ENCODE results near the gene VWC2L. TPM values are rescaled to one million over a fixed set of nuclear protein-coding genes. Genes with fewer than 3 reads are reported as not detected.

Gene VWC2L
- total and polyA plus RNA-seq, 2 experiments from 2014 or later: not detected

GRCh38 chr2:214536625-214537024, 125.8 kb downstream of the VWC2L start:
- H3K9ac ChIP-seq: no peak overlapping the region
- DNase-seq: peak; percentile 29

DNA sequence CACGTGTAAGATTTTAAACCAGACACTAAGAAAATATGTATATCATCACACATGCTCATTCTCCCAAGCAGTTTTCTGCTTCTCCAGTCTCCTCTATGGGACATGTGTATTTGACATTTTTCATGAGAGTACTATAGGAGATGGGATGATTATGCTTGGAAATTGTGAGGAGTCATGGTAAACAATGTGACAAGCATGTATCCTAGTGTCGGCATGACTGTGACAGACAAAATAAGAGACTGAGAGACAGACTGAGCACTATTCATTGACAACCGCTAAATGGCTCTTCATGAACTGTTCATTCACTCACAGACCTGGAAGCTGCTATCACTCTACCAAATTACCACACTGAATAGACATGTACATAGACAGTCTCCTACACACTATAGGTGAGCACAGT, 127.1 kb downstream of the VWC2L start:
- Histone ChIP-seq H3K79me2 (ENCODE audit: insufficient read depth) (no peaks in the 10 kb centered on the region), H3K4me3 (no peak overlapping the region), H3K36me3 (ENCODE audit: low read depth) (no peaks in the 10 kb centered on the region), H3K9me2 (ENCODE audit: insufficient read depth) (no peaks in the 10 kb centered on the region), H3K4me2 (ENCODE audit: unreplicated experiment) (no peak overlapping the region), H3K27ac (no peak overlapping the region), H3K9me3 (ENCODE audit: low read depth) (no peaks in the 10 kb centered on the region), H3K27me3 (replicated peaks; ENCODE audit: insufficient read depth) (0 out of 2 replicates have a peak, but pooled peaks cover 4% of the 10 kb centered on the region), H3F3A (ENCODE audit: insufficient read depth) (peaks cover 4% of the 10 kb centered on the region; the same call in 1 of the 2 replicates), H3K4me1 (ENCODE audit: insufficient read depth) (peaks cover 14% of the 10 kb centered on the region), H3K9ac (no peak overlapping the region), H2AFZ (no peak overlapping the region), H4K20me1 (ENCODE audit: insufficient read depth) (no peaks in the 10 kb centered on the region)
- no peak for DNase-seq
- in situ Hi-C loops (cut with MboI): no loop called here
- TF ChIP-seq EZH2phosphoT487 (IDR thresholded peaks at IDR 0.05; ENCODE audit: insufficient read depth, low read depth) (no peak), EZH2 (IDR thresholded peaks at IDR 0.05; ENCODE audit: insufficient read depth, poor library complexity, severe bottlenecking) (no peak)
- 17 to 20% methylated on average over 3 of the region's 3 CpGs for WGBS, 2 experiments (ENCODE audit: low coverage in 1 of 2, low lambda C conversion rate in 2 of 2, missing lambda C conversion rate in 2 of 2)

More at GRCh38 chr2:214536625-214537024, 125.8 kb downstream of the VWC2L start:
- in situ Hi-C loops (cut with MboI): no loop called here
- WGBS, 2 experiments (ENCODE audit: low coverage in 1 of 2, low lambda C conversion rate in 2 of 2, missing lambda C conversion rate in 2 of 2): 11 to 14% methylated on average over 3 of the region's 3 CpGs
- Histone ChIP-seq H3K4me2 (ENCODE audit: unreplicated experiment) (no peak overlapping the region), H3K9me2 (ENCODE audit: insufficient read depth) (no peaks in the 10 kb centered on the region), H3K4me3 (no peak overlapping the region), H3K27ac (no peak overlapping the region), H4K20me1 (ENCODE audit: insufficient read depth) (no peaks in the 10 kb centered on the region), H3K27me3 (replicated peaks; ENCODE audit: insufficient read depth) (0 out of 2 replicates have a peak, but pooled peaks cover 4% of the 10 kb centered on the region), H3F3A (ENCODE audit: insufficient read depth) (no peaks in the 10 kb centered on the region), H3K36me3 (ENCODE audit: low read depth) (no peaks in the 10 kb centered on the region), H3K9me3 (ENCODE audit: low read depth) (no peaks in the 10 kb centered on the region), H2AFZ (no peak overlapping the region), H3K4me1 (ENCODE audit: insufficient read depth) (peaks cover 4% of the 10 kb centered on the region; the same call in 1 of the 2 replicates), H3K79me2 (ENCODE audit: insufficient read depth) (no peaks in the 10 kb centered on the region)
- TF ChIP-seq EZH2phosphoT487 (IDR thresholded peaks at IDR 0.05; ENCODE audit: insufficient read depth, low read depth) (no peak), EZH2 (IDR thresholded peaks at IDR 0.05; ENCODE audit: insufficient read depth, poor library complexity, severe bottlenecking) (no peak)

DNA sequence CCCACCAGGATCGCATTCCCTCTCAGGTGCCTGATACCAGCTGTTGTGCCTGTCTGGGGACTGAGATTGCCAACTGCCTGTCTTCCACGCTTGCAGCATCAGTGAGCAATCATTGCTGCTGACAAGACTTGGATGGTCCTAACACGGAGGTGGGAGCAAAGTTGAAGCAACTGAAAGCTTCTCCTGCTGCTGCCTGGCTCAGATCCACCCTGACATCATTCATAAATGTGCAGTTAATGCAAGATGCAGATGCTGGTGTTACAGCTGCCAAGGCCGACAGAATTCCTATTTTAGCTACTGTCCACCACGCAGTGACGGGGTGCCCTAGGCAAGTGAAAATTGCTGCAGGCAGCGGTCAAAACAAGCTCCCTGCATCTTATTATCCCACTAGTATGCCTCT, 131.4 kb downstream of the VWC2L start:
- 2 to 8% methylated on average over 7 of the region's 7 CpGs for WGBS, 2 experiments (ENCODE audit: low coverage in 1 of 2, low lambda C conversion rate in 2 of 2, missing lambda C conversion rate in 2 of 2)
- Histone ChIP-seq H3K9ac (no peak overlapping the region), H3K36me3 (ENCODE audit: low read depth) (no peaks in the 10 kb centered on the region), H3K4me2 (ENCODE audit: unreplicated experiment) (peak overlapping the region; percentile 34), H3K27ac (no peak overlapping the region), H4K20me1 (ENCODE audit: insufficient read depth) (no peaks in the 10 kb centered on the region), H3K9me3 (ENCODE audit: low read depth) (no peaks in the 10 kb centered on the region), H3K9me2 (ENCODE audit: insufficient read depth) (no peaks in the 10 kb centered on the region), H2AFZ (no peak overlapping the region; the same call in 1 of the 2 replicates), H3F3A (ENCODE audit: insufficient read depth) (peaks cover 8% of the 10 kb centered on the region; the same call in 1 of the 2 replicates), H3K79me2 (ENCODE audit: insufficient read depth) (no peaks in the 10 kb centered on the region), H3K27me3 (replicated peaks; ENCODE audit: insufficient read depth) (0 out of 2 replicates have a peak, but pooled peaks cover 4% of the 10 kb centered on the region), H3K4me1 (ENCODE audit: insufficient read depth) (peaks cover 16% of the 10 kb centered on the region), H3K4me3 (no peak overlapping the region)
- in situ Hi-C loops (cut with MboI): no loop called here
- peak; percentile 35 for DNase-seq
- TF ChIP-seq EZH2 (IDR thresholded peaks at IDR 0.05; ENCODE audit: insufficient read depth, poor library complexity, severe bottlenecking): no peak
- TF ChIP-seq EZH2phosphoT487 (IDR thresholded peaks at IDR 0.05; ENCODE audit: insufficient read depth, low read depth): no peak

DNA sequence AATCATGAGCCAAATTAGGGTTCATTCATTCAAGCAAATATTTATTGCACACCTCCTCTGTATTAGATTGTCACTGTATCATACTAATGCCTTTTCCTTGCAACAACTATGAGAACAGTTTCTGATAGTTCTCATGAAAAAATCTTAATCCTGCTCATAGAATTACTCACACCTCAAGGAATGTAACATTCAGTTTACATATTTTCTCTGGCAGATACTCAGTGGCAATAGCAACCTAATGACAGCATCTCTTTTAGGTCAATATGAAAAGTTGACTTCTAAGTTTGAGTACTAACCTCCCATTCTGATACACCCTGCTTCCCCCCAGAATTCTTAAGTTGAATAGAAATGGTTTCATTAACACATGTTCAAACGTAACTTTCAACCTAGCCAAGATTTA, 132.0 kb downstream of the VWC2L start:
- no peak for TF ChIP-seq EZH2phosphoT487 (IDR thresholded peaks at IDR 0.05; ENCODE audit: insufficient read depth, low read depth)
- TF ChIP-seq EZH2 (IDR thresholded peaks at IDR 0.05; ENCODE audit: insufficient read depth, poor library complexity, severe bottlenecking): no peak
- Histone ChIP-seq H3K9me3 (ENCODE audit: low read depth) (no peaks in the 10 kb centered on the region), H3K4me2 (ENCODE audit: unreplicated experiment) (peak overlapping the region; percentile 41), H3F3A (ENCODE audit: insufficient read depth) (peaks cover 8% of the 10 kb centered on the region; the same call in 1 of the 2 replicates), H3K27me3 (replicated peaks; ENCODE audit: insufficient read depth) (0 out of 2 replicates have a peak, but pooled peaks cover 4% of the 10 kb centered on the region), H4K20me1 (ENCODE audit: insufficient read depth) (no peaks in the 10 kb centered on the region), H3K27ac (peak overlapping the region; percentile 26), H3K79me2 (ENCODE audit: insufficient read depth) (no peaks in the 10 kb centered on the region), H2AFZ (no peak overlapping the region), H3K4me1 (ENCODE audit: insufficient read depth) (peaks cover 16% of the 10 kb centered on the region), H3K36me3 (ENCODE audit: low read depth) (no peaks in the 10 kb centered on the region), H3K9ac (no peak overlapping the region), H3K9me2 (ENCODE audit: insufficient read depth) (no peaks in the 10 kb centered on the region), H3K4me3 (0 out of 2 replicates have a peak overlapping the region, but pooled peaks have one; percentile 28)
- in situ Hi-C loops (cut with MboI): no loop called here
- WGBS, 2 experiments (ENCODE audit: low coverage in 1 of 2, low lambda C conversion rate in 2 of 2, missing lambda C conversion rate in 2 of 2): 57 to 66% methylated on average over 1 of the region's 1 CpG
- DNase-seq: peak; percentile 69
